Psoas muscle (tissue), 8 donors: ENCODE measurements around the gene EIF3A. TPM values are rescaled to one million over a fixed set of nuclear protein-coding genes. Genes with fewer than 3 reads are reported as not detected.

Source experiments
- ATAC-seq, 4 donors: fragments of 200-7000 bp; cut with Tn5 transposase; one replicate each; pipeline ENCODE4 v1.9.1; 2020; ENCODE audit warnings: moderate library complexity in 3 of 4, mild to moderate bottlenecking in 2 of 4
- DNase-seq, 2 donors: peaks; one replicate each; pipeline ENCODE4 v3.0.0-alpha.2; 2020
- H3K27ac ChIP-seq: fragments of 200-600 bp; one replicate; pipeline ENCODE4 v1.8.0; 2022
- H3K27me3 ChIP-seq, 3 donors: fragments of 200-600 bp in 1 of 3; one replicate each; pipeline versions ENCODE4 v1.6.1 to v1.8.0; 2013 to 2022; ENCODE audit warnings: low read length in 2 of 3, mild to moderate bottlenecking in 2 of 3, moderate library complexity in 1 of 3; ENCODE audit not compliant: insufficient read depth in 3 of 3
- H3K36me3 ChIP-seq, 2 donors: fragments of 200-600 bp in 1 of 2; one replicate each; pipeline versions ENCODE4 v1.6.1 to v1.8.0; 2013 to 2022; ENCODE audit warnings: low read depth in 1 of 2, mild to moderate bottlenecking in 1 of 2, moderate library complexity in 1 of 2; ENCODE audit not compliant: insufficient read depth in 1 of 2
- H3K4me1 ChIP-seq: fragments of 200-600 bp; one replicate; pipeline ENCODE4 v1.8.0; 2022
- H3K4me3 ChIP-seq: fragments of 200-600 bp; one replicate; pipeline ENCODE4 v1.8.0; 2022; ENCODE audit warnings: mild to moderate bottlenecking
- H3K9me3 ChIP-seq: fragments of 200-600 bp; one replicate; pipeline ENCODE4 v1.8.0; 2022
- CTCF ChIP-seq: fragments of 200-600 bp; IDR thresholded peaks from one replicate; pipeline ENCODE4 v1.8.0; 2022; ENCODE audit warnings: antibody characterized with exemption
- WGBS, 3 donors: extraction: QIAGEN DNeasy Blood & Tissue Kit; methylation state at CpG; one replicate each; pipeline versions ENCODE4 v1.1.6 to v1.1.7; 2013; 5-methylcytosine and 5-hydroxymethylcytosine counted together
- intact Hi-C, 2 donors: fragments of 100-400 bp; cut with DNase I; formaldehyde crosslinking; loops; one replicate each; pipeline versions ENCODE4 v1.11.0 to v1.14.2; 2022
- polyA plus RNA-seq, 3 donors: library from polyadenylated mRNA; stranded (reverse); fragments of 200-250 nt; gene quantifications; one replicate each; pipeline ENCODE4 v1.2.3, GENCODE V29; 2013
- total RNA-seq, 4 donors: library from RNA; stranded (reverse); fragmentation: NEBNext Ultra II Directional in 2 of 4; extraction: Animal tissue kit (Norgen Biotek cat#: 25700) in 2 of 4; gene quantifications; one replicate each; pipeline versions ENCODE4 v1.2.1 to v1.2.4, GENCODE V29; 2021 to 2023
- donor health status: healthy with polysubstance abuse.
- donor health status: DM: no; HTN: no; CAD: no; lungs with moderate emphysema.
- donor health status: Bipolar disorder and iron deficiency.
- donor health status: healthy.
- donor health status: DM: yes; HTN: yes; CAD: no.
- donor health status: DM: no; HTN: no; CAD: no.
- donor health status: DM: no; HTN: no; CAD: no.
- donor health status: DM: yes; HTN: yes; CAD: no.

EIF3A gene
- total and polyA plus RNA-seq, 7 donors: 71.3 to 226 (median 148) TPM

DNA sequence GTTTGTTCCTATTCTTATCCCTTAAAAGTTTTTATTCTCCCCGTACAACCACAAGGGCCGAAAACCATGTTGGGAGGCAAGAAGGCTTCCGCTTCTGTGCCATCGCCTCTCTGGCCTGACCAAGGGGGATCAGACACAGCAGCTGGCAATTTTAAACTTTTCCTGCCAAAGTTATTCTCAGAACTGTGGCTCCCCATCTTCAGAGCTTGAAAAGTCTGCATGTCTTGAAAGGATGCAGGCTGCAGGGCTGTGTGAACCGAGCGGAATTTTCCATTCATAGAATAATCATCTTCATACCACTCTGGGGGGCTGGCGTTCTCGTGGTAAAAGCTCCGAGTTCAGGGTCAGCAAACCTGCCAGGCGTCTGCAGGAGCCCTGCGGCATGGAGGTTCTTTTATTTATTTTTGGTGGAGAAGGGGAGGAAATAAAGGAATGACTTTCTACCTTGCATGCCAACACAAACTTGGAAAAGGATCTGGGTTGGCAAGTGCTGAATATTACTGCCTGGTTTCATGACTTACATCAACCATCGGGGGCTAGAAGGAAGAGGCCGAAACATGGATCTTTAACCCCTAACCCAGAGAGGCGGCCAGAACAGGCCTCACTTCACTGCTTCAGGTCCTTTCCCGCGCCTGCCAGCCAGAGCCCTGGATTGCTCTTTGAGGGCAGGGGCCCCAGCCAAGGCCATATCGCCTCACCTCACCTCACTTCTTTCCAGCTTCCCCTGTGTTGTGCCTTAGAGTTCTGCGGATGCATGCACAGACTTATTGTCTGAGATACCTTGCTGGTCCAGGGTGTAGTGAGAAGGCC is 54.1 kb downstream of the EIF3A start:
- no peaks in the 10 kb centered on the region for H3K9me3 ChIP-seq
- H3K4me1 ChIP-seq: peaks cover 15% of the 10 kb centered on the region

GRCh38 chr10:119025776-119026175 is 54.8 kb downstream of the EIF3A start:
- peak in 2 of 4 donors; percentile 23 to 26 for ATAC-seq
- H3K4me1 ChIP-seq: peaks cover 19% of the 10 kb centered on the region
- 32 to 47% (median 35%) methylated on average over 7 of the region's 7 CpGs for WGBS, 3 donors

More for the DNA sequence above, 54.1 kb downstream of the EIF3A start:
- Histone ChIP-seq H3K27me3 (no peaks in the 10 kb centered on the region), H3K27ac (peak overlapping the region; percentile 79), H3K36me3 (no peaks in the 10 kb centered on the region), H3K4me3 (no peak overlapping the region)
- ATAC-seq (no peak), DNase-seq (no peak)
- no peak for TF ChIP-seq CTCF
- whole genome bisulfite sequencing, 3 donors: 43 to 79% (median 59%) methylated on average over 17 to 18 of the region's 18 CpGs
- intact Hi-C loops: loop anchor here (10.0 kb wide), 3 partner anchors 152 to 282 kb away; partner anchors contain the start of gene CACUL1 (in 1 of the 2)

DNA sequence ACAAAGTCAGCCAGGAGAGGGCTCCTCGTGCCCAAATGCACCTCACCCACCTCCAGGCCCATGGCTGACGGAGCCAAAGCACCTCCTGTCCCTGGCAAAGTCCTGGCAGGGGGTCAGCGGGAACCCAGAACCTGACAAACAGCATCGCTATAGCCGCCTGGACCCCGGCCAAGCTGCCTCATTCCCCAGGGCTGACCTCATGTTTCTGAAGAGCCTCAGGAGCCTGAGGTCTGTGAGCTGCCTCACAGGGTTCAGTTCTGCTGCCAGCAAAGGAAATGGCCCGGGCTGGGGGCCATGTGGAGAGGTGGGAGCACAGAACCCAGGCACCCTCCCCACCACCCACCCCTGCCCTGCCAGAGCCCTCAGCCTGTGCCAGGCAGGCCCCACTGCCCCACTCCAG is 55.3 kb downstream of the EIF3A start:
- H3K27ac ChIP-seq: peak overlapping the region; percentile 79
- ATAC-seq: peak; percentile 37 to 70 (median 62)
- no peak overlapping the region for H3K4me3 ChIP-seq
- peak; percentile 83 to 94 for DNase-seq
- no peaks in the 10 kb centered on the region for H3K27me3 ChIP-seq
- TF ChIP-seq CTCF: no peak
- 11 to 34% (median 29%) methylated on average over 6 to 7 of the region's 7 CpGs for WGBS, 3 donors
- peaks cover 21% of the 10 kb centered on the region for H3K4me1 ChIP-seq
- intact Hi-C loops: loop anchor here (10.0 kb wide), 3 partner anchors 151 to 281 kb away; partner anchors contain the start of gene CACUL1 (in 1 of the 2)
- no peaks in the 10 kb centered on the region for H3K36me3 ChIP-seq
- no peaks in the 10 kb centered on the region for H3K9me3 ChIP-seq

More at GRCh38 chr10:119025776-119026175, 54.8 kb downstream of the EIF3A start:
- Histone ChIP-seq H3K27ac (peak overlapping the region; percentile 79), H3K27me3 (no peaks in the 10 kb centered on the region), H3K36me3 (no peaks in the 10 kb centered on the region), H3K9me3 (no peaks in the 10 kb centered on the region), H3K4me3 (no peak overlapping the region)
- DNase-seq: no peak
- intact Hi-C loops: loop anchor here (10.0 kb wide), 3 partner anchors 151 to 281 kb away; partner anchors contain the start of gene CACUL1 (in 1 of the 2)
- no peak for TF ChIP-seq CTCF

GRCh38 chr10:119024882-119025281 is 55.7 kb downstream of the EIF3A start:
- Histone ChIP-seq H3K4me3 (no peak overlapping the region), H3K9me3 (no peaks in the 10 kb centered on the region), H3K36me3 (no peaks in the 10 kb centered on the region), H3K27ac (peak overlapping the region; percentile 79), H3K4me1 (peaks cover 24% of the 10 kb centered on the region), H3K27me3 (no peaks in the 10 kb centered on the region)
- intact Hi-C loops: loop anchor here (10.0 kb wide), 3 partner anchors 150 to 280 kb away; partner anchors contain the start of gene CACUL1 (in 1 of the 2)
- TF ChIP-seq CTCF: no peak
- 55 to 69% (median 61%) methylated on average over 6 of the region's 6 CpGs for whole genome bisulfite sequencing, 3 donors
- no peak for DNase-seq
- no peak for ATAC-seq
